Stimulated activated naive B cell treated with anti-CD40 and anti-IgM and Interleukin-4, amounts not matched to agents 10 μg/mL and 1 μg/mL and 100 μg/mL, for 72 hours (primary cell): ENCODE results near the gene SORBS2.

ENCODE experiments used
- ATAC-seq, 2 donors: fragments of 150-1000 bp; cut with Tn5 transposase; replicated peaks; 2 replicates each; pipeline ENCODE4 v1.10.0; 2021; ENCODE audit warnings: moderate library complexity in 1 of 2
- DNase-seq: peaks from one replicate; pipeline ENCODE4 v3.0.0; 2021
- H3K27ac Mint-ChIP-seq: one replicate; pipeline ENCODE4 v1.8.0; 2022; ENCODE audit warnings: mild to moderate bottlenecking, mixed read lengths
- H3K27me3 Mint-ChIP-seq, 2 donors: one replicate each; pipeline ENCODE4 v1.8.0; 2022; ENCODE audit warnings: mixed read lengths in 2 of 2
- H3K36me3 Mint-ChIP-seq, 2 donors: one replicate each; pipeline ENCODE4 v1.8.0; 2022; ENCODE audit warnings: mixed read lengths in 2 of 2, mild to moderate bottlenecking in 1 of 2
- H3K4me1 Mint-ChIP-seq, 2 donors: one replicate each; pipeline ENCODE4 v1.8.0; 2022; ENCODE audit warnings: mixed read lengths in 2 of 2, mild to moderate bottlenecking in 1 of 2
- H3K4me3 Mint-ChIP-seq, 2 donors: one replicate each; pipeline ENCODE4 v1.8.0; 2022; ENCODE audit warnings: mild to moderate bottlenecking in 2 of 2, mixed read lengths in 2 of 2, moderate library complexity in 1 of 2
- H3K9me3 Mint-ChIP-seq, 2 donors: one replicate each; pipeline ENCODE4 v1.8.0; 2022; ENCODE audit warnings: mixed read lengths in 2 of 2, mild to moderate bottlenecking in 1 of 2

The SORBS2 gene

GRCh38 chr4:185679523-185679922 is 132.5 kb downstream of the SORBS2 start:
- Mint-ChIP-seq H3K4me1 (no peaks in the 10 kb centered on the region), H3K27me3 (peaks cover 9 to 16% of the 10 kb centered on the region in 2 donors), H3K9me3 (peaks cover 2 to 3% of the 10 kb centered on the region in 2 donors), H3K36me3 (no peaks in the 10 kb centered on the region), H3K27ac (no peak overlapping the region), H3K4me3 (no peak overlapping the region)
- DNase-seq (no peak), ATAC-seq (no peak)

DNA sequence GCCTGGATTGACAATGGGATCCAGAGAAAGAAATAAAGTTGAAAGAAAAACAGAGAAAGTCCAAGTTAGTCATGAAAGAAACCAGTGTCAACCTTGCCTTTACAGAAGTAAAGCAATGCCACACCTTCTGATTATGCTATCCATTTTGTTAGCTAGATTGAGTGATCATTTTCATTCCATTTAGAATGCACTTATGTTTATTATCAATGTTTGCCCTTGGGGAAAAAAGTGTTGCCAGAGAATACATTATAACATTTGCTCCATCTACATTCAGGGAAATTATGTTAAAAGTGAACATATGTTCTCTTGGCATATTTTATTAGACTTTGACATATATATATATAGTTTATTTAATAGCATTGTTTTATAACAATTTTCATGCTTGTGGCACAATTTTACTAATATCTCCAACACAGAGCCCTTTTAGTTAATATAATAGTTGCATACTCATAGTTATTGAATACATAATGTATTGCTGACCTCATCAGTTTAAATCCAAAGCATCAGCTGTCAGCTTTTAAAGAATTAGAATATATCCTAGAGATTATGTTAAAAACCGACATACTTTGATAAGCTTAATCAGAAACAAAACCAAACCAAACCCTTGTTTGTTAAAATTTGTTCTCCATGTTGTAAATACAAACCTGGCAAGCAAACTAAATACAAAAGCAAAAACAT is 134.2 kb downstream of the SORBS2 start:
- Mint-ChIP-seq H3K36me3 (no peaks in the 10 kb centered on the region), H3K4me1 (peaks cover 0 to 2% of the 10 kb centered on the region in 2 donors), H3K27ac (no peak overlapping the region), H3K9me3 (peaks cover 5% of the 10 kb centered on the region in 2 donors), H3K27me3 (peaks cover 15 to 24% of the 10 kb centered on the region in 2 donors), H3K4me3 (no peak overlapping the region)
- DNase-seq: no peak
- no peak for ATAC-seq

GRCh38 chr4:185672618-185673017 is 139.4 kb downstream of the SORBS2 start:
- Mint-ChIP-seq H3K27me3 (peaks cover 7 to 14% of the 10 kb centered on the region in 2 donors), H3K27ac (no peak overlapping the region), H3K36me3 (no peaks in the 10 kb centered on the region), H3K4me1 (peaks cover 0 to 2% of the 10 kb centered on the region in 2 donors), H3K9me3 (peaks cover 5% of the 10 kb centered on the region in 2 donors), H3K4me3 (no peak overlapping the region)
- DNase-seq (no peak), ATAC-seq (no peak)

DNA sequence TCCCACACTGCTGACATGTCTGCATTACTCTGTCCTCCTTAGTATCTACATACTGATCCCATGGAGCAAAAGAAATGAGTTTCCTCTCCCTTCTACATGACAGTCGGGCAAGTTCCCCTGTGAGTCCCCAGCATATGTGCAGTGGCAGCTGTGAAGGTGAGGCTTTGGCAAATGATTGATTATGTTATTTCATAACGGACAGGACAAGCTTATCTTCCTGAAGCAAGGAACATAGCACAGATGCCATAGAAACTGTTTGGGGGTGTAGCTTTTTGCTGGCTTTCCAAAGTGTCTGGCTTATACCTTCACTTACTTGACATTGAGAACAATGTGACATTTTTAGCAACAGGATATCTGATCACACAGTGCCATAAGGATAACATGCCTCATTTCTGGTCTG is 139.8 kb downstream of the SORBS2 start:
- Mint-ChIP-seq H3K27me3 (peaks cover 7 to 14% of the 10 kb centered on the region in 2 donors), H3K9me3 (peaks cover 3 to 5% of the 10 kb centered on the region in 2 donors), H3K4me3 (no peak overlapping the region), H3K27ac (no peak overlapping the region), H3K36me3 (no peaks in the 10 kb centered on the region), H3K4me1 (peaks cover 0 to 2% of the 10 kb centered on the region in 2 donors)
- ATAC-seq (no peak), DNase-seq (no peak)

DNA sequence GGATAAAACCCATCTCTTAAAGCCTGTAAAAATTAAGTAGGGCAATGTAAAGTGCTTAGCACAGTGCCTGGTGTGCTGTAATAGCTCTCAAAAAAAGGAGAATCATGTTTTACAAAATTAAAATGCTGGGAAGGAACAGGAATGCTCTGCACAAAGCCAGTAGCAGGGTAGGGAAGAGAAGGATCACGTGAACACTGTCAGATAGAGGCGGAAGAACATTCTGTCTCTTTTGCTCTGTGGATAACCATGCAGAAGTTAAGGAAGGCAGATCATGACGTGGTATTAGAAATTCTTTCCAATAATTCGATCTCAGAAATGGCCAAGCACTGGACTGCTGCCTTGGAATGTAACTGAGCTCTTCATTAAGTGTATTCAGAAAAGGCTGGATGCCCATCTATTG is 140.5 kb downstream of the SORBS2 start:
- no peaks in the 10 kb centered on the region for H3K36me3 Mint-ChIP-seq
- peaks cover 2 to 5% of the 10 kb centered on the region in 2 donors for H3K9me3 Mint-ChIP-seq
- DNase-seq (no peak), ATAC-seq (no peak)
- H3K27me3 Mint-ChIP-seq: peaks cover 7 to 14% of the 10 kb centered on the region in 2 donors
- H3K4me1 Mint-ChIP-seq: peaks cover 0 to 2% of the 10 kb centered on the region in 2 donors
- H3K4me3 Mint-ChIP-seq: no peak overlapping the region
- no peak overlapping the region for H3K27ac Mint-ChIP-seq

DNA sequence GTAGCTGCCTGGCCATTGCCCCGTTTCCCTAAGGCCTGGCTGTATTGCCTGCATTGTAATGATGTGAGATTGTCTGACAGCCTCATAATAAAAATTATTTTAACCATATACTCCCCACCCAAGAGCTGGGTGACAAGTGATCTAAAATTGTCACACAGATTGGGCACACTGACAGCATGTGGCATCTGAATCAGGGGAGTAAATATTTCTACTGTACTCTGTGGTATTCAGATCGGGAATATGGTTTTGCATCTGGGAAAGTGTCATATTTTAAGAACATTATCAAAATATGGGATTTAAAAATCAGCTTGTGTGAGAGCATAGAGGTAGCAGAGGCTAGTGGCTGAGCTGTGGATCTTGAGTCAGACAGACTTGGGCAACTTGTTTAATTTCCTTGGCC is 140.9 kb downstream of the SORBS2 start:
- H3K4me3 Mint-ChIP-seq: no peak overlapping the region
- no peak overlapping the region for H3K27ac Mint-ChIP-seq
- ATAC-seq (no peak), DNase-seq (no peak)
- peaks cover 0 to 2% of the 10 kb centered on the region in 2 donors for H3K4me1 Mint-ChIP-seq
- H3K27me3 Mint-ChIP-seq: peaks cover 7 to 14% of the 10 kb centered on the region in 2 donors
- no peaks in the 10 kb centered on the region for H3K36me3 Mint-ChIP-seq
- H3K9me3 Mint-ChIP-seq: peaks cover 2 to 5% of the 10 kb centered on the region in 2 donors

DNA sequence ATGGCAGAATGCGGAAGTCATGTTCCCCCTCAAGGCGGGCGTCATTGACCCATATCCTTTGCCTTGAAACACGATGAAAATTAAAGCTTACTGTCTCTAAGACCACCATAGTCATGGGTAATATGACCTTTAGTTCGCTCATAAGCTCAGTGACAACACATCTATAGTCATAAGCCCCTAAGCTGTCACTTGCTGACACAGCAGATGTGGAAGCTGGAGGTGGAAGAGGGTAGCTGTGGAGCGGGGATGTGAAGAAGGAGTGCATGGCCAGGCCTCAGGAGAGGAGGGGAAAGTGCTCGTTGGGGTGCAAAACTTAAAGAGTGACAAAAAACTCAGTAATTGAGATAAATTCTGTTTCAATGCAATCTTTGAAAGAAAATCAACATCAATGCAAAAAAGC is 142.7 kb downstream of the SORBS2 start:
- Mint-ChIP-seq H3K9me3 (peaks cover under 1 to 2% of the 10 kb centered on the region in 2 donors), H3K36me3 (no peaks in the 10 kb centered on the region), H3K4me3 (no peak overlapping the region), H3K4me1 (peaks cover 0 to 2% of the 10 kb centered on the region in 2 donors), H3K27me3 (peaks cover 7 to 15% of the 10 kb centered on the region in 2 donors), H3K27ac (no peak overlapping the region)
- no peak for ATAC-seq
- DNase-seq: no peak

DNA sequence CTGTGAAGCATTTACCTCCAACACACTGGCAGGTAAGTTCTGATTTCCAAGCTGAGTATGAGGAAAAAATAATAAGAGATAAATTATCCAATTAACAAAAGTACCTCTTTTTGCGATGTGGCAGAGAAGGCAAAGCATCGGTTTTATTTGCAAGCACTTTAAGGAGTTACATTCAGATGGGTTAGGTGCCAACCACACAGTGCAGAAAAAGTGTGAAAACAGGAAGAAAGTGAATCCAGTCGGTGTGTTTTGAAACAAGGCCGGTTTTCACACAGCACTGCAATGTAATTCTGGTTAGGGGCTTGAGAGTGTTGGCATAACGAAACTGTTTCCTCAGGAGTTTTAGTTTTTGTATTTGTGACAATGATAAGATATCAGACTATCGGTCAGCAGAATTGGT is 145.8 kb downstream of the SORBS2 start:
- ATAC-seq: no peak
- Mint-ChIP-seq H3K27me3 (peaks cover 7 to 10% of the 10 kb centered on the region in 2 donors), H3K36me3 (no peaks in the 10 kb centered on the region), H3K9me3 (no peaks in the 10 kb centered on the region), H3K4me1 (no peaks in the 10 kb centered on the region), H3K4me3 (no peak overlapping the region), H3K27ac (no peak overlapping the region)
- DNase-seq: no peak

GRCh38 chr4:185665655-185666054 is 146.3 kb downstream of the SORBS2 start:
- ATAC-seq (no peak), DNase-seq (no peak)
- Mint-ChIP-seq H3K4me1 (no peaks in the 10 kb centered on the region), H3K27me3 (peaks cover 7 to 10% of the 10 kb centered on the region in 2 donors), H3K4me3 (no peak overlapping the region), H3K36me3 (no peaks in the 10 kb centered on the region), H3K9me3 (no peaks in the 10 kb centered on the region), H3K27ac (no peak overlapping the region)

GRCh38 chr4:185664481-185664880 is 147.5 kb downstream of the SORBS2 start:
- H3K4me3 Mint-ChIP-seq: no peak overlapping the region
- peaks cover 9 to 10% of the 10 kb centered on the region in 2 donors for H3K27me3 Mint-ChIP-seq
- ATAC-seq: no peak
- H3K36me3 Mint-ChIP-seq: no peaks in the 10 kb centered on the region
- no peak for DNase-seq
- H3K9me3 Mint-ChIP-seq: no peaks in the 10 kb centered on the region
- H3K27ac Mint-ChIP-seq: no peak overlapping the region
- H3K4me1 Mint-ChIP-seq: no peaks in the 10 kb centered on the region

DNA sequence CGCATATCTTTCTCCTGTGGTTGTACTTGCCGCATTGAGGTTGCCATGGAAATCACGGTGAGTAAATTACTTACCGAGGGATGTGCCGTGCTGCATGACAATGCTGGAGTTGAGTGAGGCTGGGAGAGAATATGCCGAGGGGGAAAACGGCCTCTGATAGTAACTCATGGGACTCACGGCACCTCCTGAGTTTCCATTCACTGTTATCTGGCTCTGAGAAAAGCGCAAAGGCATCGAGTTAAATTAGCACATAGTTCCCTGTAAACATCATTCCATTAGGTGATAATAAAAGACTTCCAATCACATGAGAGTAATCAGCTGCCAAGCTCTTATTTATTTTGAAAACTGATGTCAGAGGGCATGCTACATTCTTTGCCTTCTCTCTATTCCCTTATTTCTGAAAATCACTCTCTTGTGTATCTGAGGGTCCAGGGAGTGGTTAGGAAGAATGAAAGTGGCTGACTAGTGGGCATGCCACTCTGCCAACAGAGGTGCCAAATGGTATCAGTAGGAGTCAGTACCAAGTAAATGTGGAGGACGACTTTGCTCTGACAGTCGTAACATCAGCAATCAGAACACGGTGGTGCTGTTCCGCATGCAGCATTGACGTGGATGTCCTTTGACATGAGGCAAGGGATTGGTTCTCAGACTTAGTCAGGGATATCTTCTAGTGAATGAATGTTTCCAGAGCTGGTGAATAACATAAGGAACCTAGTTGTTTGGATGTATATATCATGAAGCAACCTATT is 149.8 kb downstream of the SORBS2 start:
- Mint-ChIP-seq H3K4me1 (no peaks in the 10 kb centered on the region), H3K4me3 (no peak overlapping the region), H3K36me3 (no peaks in the 10 kb centered on the region), H3K27ac (no peak overlapping the region), H3K27me3 (peaks cover 10 to 12% of the 10 kb centered on the region in 2 donors), H3K9me3 (no peaks in the 10 kb centered on the region)
- DNase-seq (no peak), ATAC-seq (no peak)

- H3K27me3 Mint-ChIP-seq: peaks cover 8 to 23% of the 10 kb centered on the region in 2 donors
- H3K4me1 Mint-ChIP-seq: no peaks in the 10 kb centered on the region
- DNase-seq: no peak
- no peak overlapping the region for H3K27ac Mint-ChIP-seq
- ATAC-seq: no peak
- H3K4me3 Mint-ChIP-seq: no peak overlapping the region
- H3K36me3 Mint-ChIP-seq: no peaks in the 10 kb centered on the region
- no peaks in the 10 kb centered on the region for H3K9me3 Mint-ChIP-seq
Measured at GRCh38 chr4:185660340-185660739, 151.7 kb downstream of the SORBS2 start.

DNA sequence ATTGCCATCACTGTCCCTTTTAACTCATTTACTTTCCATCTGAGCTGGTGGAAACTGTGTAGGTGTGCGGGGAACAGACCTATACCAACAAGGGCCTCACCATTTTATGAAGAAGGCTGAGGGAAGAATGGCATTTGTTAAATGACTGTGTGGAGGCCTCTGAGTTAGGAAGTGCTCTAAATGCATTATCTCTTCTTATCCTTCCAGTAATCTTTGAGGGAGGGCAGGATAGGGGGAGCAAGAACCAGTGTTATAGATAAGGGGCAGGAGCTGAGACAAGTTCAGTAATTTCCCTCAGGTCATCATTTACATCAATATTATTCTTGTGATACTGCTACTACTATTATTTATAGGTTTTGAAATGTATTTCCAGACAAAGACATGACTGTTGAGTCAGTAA is 154.3 kb downstream of the SORBS2 start:
- H3K4me3 Mint-ChIP-seq: no peak overlapping the region
- no peaks in the 10 kb centered on the region for H3K36me3 Mint-ChIP-seq
- H3K9me3 Mint-ChIP-seq: no peaks in the 10 kb centered on the region
- H3K4me1 Mint-ChIP-seq: no peaks in the 10 kb centered on the region
- ATAC-seq (no peak), DNase-seq (no peak)
- peaks cover 5 to 23% of the 10 kb centered on the region in 2 donors for H3K27me3 Mint-ChIP-seq
- H3K27ac Mint-ChIP-seq: no peak overlapping the region

DNA sequence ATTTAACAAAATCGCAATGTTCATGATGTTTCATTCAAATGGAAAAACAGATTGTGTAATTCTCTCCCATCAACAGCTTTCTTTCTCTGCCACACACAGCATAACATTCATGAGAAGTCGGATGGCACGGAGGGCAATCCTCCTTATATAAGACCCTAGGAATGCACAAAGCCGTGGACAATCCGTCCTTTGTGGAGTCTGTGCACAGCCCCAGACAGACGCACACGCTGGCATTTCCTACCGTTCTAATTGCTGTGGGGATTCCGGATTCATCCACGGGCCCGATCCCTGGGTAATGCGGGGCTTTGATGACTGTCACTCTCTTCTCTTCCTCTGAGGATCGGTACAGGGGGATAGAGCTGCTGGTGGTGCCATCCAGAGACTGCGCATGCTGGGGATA is 154.8 kb downstream of the SORBS2 start:
- DNase-seq: no peak
- H3K9me3 Mint-ChIP-seq: no peaks in the 10 kb centered on the region
- no peak for ATAC-seq
- no peaks in the 10 kb centered on the region for H3K4me1 Mint-ChIP-seq
- H3K27ac Mint-ChIP-seq: no peak overlapping the region
- no peak overlapping the region for H3K4me3 Mint-ChIP-seq
- H3K36me3 Mint-ChIP-seq: no peaks in the 10 kb centered on the region
- peaks cover 5 to 23% of the 10 kb centered on the region in 2 donors for H3K27me3 Mint-ChIP-seq

DNA sequence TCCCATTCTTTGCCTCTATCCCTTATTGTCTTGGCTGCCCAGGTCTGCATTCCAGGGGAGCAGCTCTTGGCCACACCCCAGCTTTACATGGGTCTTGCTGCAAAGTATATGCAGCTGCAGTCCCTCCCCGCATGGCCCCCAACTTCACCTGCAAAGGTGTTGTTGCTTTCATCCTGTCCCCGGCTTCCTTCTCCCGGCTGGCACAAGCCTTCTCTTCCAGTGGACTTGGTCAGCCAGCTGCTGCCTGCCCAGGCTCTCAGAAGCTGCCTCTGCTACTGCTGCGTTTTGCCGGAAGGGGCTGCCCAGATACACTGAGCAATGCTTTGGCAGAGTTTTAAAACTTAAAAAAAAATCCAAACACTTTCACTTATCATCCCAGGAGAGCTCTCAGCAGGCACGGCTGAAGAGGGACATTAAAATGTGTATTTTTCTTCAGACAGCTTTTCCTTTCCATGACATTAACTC is 155.5 kb downstream of the SORBS2 start:
- Mint-ChIP-seq H3K4me1 (no peaks in the 10 kb centered on the region), H3K27ac (no peak overlapping the region), H3K27me3 (peaks cover 5 to 18% of the 10 kb centered on the region in 2 donors), H3K9me3 (no peaks in the 10 kb centered on the region), H3K4me3 (no peak overlapping the region), H3K36me3 (no peaks in the 10 kb centered on the region)
- DNase-seq (no peak), ATAC-seq (no peak)
